ENCODE measurements around the gene IRAK1.

The IRAK1 gene

DNA sequence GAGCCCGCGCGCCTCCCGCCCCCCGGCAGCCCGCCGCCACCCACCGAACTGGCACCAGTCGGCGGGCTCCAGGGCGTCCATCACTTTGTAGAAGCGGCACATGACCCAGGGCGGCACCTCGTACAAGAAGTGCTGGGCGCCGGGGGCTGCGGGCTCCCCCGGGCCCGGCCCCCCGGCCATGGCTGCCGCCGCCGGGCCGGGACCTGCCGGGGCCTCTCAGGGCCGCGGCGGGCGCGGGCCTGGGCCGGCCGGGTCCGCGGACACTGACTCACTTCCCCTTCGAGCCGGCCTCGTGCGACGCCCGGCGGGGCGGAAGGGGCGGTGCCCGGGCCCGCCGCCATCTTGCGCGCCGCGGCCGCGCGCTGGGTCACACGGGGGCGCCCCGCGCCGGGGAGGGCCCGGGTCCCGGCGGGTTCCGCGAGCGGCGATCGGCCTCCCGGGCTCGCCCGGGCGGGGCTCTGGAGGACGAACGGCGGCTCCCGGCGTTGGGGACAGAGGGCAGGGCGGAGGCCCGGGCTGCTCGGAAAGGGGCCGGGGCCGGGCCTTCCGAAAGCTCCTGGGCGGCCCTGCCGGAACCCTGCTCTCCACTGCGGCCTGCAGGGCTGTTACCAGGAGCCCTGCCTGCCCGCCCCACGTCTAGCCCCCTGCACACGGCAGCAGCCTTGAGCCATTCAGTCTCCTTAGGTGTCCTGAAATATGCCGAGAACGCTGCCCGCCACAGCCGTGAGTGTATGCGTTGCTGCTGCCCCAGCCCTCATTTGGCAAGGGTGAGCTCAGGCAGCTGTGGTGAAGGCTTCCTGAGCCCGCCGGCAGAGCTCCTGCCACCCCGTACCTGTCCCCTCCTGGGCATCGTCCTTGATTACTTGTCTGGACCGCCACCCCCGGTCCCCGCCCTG lies at the start of gene IRAK1:
TSS of gene IRAK1 (minus strand) at position 270 of the 896 bp plus-strand sequence. CDS start at position 180, 90 bp downstream.
- peak; percentile 53 for DNase-seq (ENCODE audit: low spot score)

DNA sequence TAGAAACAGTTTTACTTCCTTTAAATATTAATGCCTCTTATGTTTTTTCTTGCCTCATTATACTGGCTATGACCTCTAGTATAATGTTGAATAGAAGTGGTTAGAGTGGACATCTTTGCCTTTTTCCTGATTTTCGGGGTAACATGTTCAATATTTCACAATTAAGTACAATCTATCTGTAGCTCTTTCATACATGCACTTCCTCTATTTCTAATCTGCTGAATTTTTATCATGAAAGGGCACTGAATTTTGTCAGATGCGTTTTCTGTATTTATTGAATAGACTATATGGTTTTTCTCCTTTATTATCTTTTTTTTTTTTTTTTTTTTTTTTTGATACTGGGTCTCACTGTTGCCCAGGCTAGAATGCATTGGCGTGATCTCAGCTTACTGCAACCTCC lies 48.9 kb upstream of the IRAK1 start:
- no peak for DNase-seq (ENCODE audit: low spot score)

- no peak for DNase-seq (ENCODE audit: low spot score)
Measured at GRCh38 chrX:154064637-154065435, 45.1 kb upstream of the IRAK1 start.

DNA sequence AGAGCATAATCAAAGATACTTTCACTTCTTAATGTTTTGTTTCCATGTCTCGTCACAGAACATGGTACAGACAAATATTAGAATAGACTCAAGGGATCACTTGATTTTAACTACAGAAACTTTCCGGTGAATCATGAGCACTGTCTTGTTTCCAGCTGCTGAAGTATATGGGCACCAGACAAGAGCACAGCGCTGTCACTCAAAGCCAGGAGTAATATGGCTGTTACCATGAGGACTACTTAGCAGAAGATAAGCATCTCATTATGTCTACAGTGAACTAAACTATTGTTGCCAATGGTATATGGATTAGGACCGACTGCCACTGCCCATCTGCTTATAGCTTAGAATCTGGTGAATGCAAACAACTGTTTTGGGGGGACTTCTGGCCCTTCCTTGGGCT lies 43.5 kb upstream of the IRAK1 start:
- no peak for DNase-seq (ENCODE audit: low spot score)

DNA sequence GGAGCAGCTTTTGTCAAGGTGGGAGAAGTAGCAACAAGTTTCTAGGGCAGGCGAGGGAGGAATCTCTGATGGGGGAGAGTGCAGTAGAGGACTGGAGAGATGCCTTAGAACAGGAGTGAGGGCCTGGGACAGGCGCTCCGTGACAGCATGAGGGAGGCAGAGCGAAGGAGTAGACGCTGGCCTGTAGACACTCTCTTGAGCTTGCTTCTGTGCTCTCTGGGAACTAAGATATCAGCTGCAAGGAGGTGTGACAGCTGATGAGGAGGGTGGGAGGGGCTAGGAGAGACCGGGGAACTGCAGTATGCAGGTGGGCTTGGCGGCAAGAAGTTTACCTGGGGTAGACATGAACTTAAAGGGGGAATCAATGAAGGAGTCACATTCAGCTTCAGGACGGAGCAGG lies 42.1 kb upstream of the IRAK1 start:
- no peak for DNase-seq (ENCODE audit: low spot score)

DNA sequence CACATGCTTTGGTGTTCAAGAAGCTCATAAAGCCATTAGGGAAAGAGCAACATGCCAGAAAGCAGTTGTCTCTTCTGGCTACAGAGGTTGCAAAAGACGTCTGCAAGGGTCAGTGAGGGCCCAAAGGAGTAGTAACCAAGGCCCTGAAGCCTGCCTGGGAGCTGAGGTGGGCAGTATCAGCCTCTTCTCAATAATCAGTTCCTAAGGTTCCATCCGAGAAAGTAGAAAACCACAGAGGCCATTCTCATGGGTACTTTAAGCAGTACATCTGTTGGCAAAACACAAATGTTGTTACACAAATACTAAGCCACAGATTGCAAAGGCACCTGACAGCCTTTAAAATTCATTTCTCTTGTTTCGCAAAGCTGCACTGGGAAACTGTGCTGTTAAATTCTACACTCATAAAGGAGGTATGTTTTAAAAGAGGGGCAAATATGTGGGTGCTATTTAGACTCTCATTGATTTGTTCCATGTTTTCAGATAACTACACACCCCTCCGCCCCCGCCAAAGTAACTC lies 40.1 kb upstream of the IRAK1 start:
- DNase-seq (ENCODE audit: low spot score) = no peak

DNA sequence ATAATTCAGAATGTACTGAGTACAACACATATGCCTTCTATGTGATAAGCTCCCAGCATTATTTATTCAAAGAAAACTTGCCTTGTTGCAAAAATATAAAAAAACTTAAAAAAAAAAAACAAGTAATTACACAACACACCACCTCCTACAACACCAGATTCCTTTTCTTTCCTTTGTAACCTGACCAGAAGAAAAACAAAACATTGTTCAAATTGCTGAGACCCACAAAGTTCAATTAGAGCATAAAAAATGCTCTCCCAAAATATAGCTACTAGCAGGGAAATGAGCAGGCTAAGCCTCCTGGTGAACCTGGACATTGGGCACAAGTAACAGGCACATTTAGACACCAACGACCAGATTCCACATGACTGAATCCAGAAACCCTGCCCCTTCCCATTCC lies 39.5 kb upstream of the IRAK1 start:
- DNase-seq (ENCODE audit: low spot score) = no peak

- no peak for DNase-seq (ENCODE audit: low spot score)
Measured at GRCh38 chrX:154058214-154058997, 38.7 kb upstream of the IRAK1 start.

DNA sequence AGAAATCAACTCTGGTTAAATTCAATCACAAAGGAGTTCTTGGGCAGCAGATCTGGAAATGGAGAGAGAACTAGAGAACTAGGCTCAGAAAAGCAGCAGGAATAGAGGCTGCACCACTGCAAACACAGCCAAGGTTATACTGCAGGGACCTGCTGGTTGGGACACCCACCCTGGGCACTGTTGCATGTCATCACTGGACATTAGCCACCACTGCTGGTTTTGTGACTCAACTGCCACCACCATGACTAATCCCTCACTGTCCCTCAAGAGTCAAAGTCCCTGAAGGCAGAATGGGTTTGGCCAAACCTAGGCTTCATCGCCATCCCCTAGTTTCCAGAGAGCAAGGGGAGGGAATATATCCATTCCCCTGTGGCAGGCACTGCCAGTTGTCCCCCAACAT lies 38.1 kb upstream of the IRAK1 start:
- no peak for DNase-seq (ENCODE audit: low spot score)

DNA sequence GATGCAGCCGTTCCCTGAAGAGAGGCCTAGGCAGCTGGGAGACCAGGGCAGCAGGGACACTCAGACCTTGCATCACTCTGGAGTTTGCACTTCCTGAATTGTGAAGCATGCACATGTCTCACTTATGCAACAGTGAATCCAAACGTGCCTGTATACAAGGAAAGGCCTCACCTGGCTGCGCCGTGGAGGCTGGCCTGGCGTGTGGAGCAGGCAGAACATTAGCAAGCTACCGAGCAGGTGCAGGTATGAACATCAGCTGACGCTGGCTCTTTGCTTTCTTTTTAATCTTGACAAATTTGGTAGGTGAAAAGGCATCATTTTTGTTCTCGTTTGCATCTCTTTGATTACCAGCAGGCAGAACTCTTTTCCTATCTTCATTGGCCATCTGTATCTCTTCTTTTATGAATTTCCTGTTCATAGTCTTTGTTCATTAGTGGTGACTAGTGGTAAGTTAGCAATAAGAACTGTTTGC lies 37.1 kb upstream of the IRAK1 start:
- DNase-seq (ENCODE audit: low spot score) = no peak

GRCh38 chrX:154051201-154051810 lies 31.6 kb upstream of the IRAK1 start:
- peak; percentile 71 for DNase-seq (ENCODE audit: low spot score)

DNA sequence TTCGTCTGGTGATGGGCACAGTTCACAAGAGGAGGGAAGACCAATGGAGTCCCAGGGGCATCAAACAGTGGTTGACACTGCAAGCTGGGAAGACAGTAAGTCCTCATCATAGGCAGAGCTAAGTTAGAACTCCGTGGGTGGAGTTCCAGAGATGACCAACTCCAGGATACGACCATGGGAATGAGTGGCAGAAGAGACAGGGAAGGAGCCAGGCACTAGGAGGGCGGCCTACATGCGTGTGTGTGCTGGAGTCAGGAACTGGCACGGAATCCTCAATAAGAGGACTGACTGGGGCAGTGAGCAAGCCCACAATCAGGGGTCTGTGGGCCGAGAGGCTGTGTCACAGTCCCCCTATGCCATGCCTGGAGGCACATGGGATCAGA lies 30.4 kb upstream of the IRAK1 start:
- DNase-seq (ENCODE audit: low spot score) = no peak

DNA sequence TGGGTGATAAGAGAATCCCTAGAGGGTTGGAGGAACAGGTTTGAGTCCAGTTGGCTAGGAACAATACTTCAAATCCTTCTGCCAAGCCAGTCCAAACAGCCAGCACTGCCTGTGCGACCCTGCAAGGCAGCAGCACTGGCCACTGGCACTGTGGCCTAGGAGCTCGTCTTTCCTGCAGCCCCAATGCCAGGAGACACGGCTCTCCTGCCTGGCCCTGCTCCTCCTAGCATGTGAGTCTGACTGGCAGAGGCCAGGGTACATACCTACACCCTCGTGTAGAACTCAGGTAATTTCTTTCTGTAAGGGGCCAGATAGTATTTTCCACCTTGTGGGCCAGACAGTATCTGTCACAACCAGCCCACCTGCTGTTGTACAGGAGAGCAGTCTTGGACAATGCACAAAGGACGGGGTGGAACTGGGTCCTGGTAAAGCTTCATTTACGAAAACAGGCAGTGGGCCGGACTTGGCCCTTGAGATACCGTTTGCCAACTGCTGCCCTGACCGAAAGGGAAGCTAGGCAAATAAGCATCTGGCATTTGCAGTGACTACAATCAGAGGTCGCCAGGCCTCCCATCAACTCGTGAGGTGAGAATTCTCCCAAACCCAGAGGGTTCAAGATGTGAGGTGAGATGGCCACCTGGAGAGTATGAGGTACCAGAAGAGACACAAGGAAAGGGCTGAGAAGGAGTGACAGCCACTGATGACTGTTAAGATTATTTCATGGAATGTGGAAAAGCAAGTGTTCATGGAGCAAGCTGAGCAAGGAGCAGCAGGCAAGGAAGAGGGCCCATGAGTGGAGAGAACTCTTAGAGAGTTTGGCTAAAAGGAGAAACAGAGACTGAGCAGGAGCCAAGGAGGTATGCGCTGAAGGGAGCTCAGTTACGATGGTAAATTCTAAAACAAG lies 29.8 kb upstream of the IRAK1 start:
- DNase-seq (ENCODE audit: low spot score) = no peak

- DNase-seq (ENCODE audit: low spot score) = no peak
Measured at GRCh38 chrX:154048398-154048797, 28.7 kb upstream of the IRAK1 start.

- no peak for DNase-seq (ENCODE audit: low spot score)
Measured at GRCh38 chrX:154046940-154047610, 27.4 kb upstream of the IRAK1 start.

GRCh38 chrX:154046031-154046781 lies 26.5 kb upstream of the IRAK1 start:
- no peak for DNase-seq (ENCODE audit: low spot score)

GRCh38 chrX:154044091-154044490 lies 24.4 kb upstream of the IRAK1 start:
- no peak for DNase-seq (ENCODE audit: low spot score)

- no peak for DNase-seq (ENCODE audit: low spot score)
Measured at GRCh38 chrX:154043003-154043763, 23.5 kb upstream of the IRAK1 start.

All from hematopoietic multipotent progenitor cell treated with erythropoietin and hydrocortisone succinate and interleukin-3 and kit ligand, for 15 days (in vitro differentiated cells).